ENCODE results near the gene FGF13.

Gene FGF13

GRCh38 chrX:138651494-138651893 is 60.0 kb downstream of the FGF13 start:
- no peak for DNase-seq

- DNase-seq, result no peak
Observed at GRCh38 chrX:138648568-138648967, 62.9 kb downstream of the FGF13 start.

DNA sequence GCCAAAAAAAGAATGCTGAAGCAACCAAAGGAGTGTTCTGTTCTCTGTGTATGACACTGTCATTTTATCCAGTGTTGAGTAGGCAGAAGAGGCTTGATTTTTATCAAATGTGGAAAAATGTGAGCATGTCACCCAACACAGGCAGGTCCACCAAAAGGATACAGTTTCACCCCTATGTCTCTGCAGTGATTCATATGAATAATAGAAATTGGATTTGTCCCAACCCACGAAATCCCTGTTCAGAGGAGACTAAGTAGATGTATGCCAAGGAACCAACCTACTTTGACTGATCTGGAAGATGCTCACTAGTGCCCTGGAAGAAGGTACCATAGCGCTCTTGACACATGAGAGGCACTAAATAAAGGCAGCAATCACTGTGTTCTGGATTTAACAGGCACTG is 72.5 kb downstream of the FGF13 start:
- DNase-seq, result no peak

Measured in GF-D8 (cell line).